Measurements from ENCODE around the gene FREM2.

- TF ChIP-seq BHLHE40 (IDR thresholded peaks at IDR 0.05; ENCODE audit: borderline replicate concordance) (no peak), NFRKB (IDR thresholded peaks at IDR 0.05) (no peak)
These were observed 164.2 kb downstream of the FREM2 start for GRCh38 chr13:38850868-38851626.
